Lung (tissue), 12 donors: ENCODE data around the gene ONECUT1. TPM values are rescaled to one million over a fixed set of nuclear protein-coding genes. Genes with fewer than 3 reads are reported as not detected.

Experiments used
- ATAC-seq: fragments of 200-7000 bp; cut with Tn5 transposase; one replicate; pipeline ENCODE4 v1.9.1; 2020; ENCODE audit warnings: moderate number of reproducible peaks; ENCODE audit not compliant: insufficient read depth, low FRiP score
- DNase-seq, 3 donors: peaks; one replicate each; pipeline ENCODE4 v3.0.0-alpha.2; 2013 to 2017
- H3K27ac ChIP-seq, 2 donors: one replicate each; pipeline ENCODE4 v1.5.1; 2013; ENCODE audit warnings: mild to moderate bottlenecking in 2 of 2, moderate library complexity in 2 of 2, control low read depth in 1 of 2, inconsistent platforms in 1 of 2, low read depth in 1 of 2, low read length in 1 of 2
- H3K27me3 ChIP-seq, 3 donors: one replicate each; pipeline ENCODE4 v1.5.1; 2013; ENCODE audit warnings: low read length in 2 of 3; ENCODE audit not compliant: control insufficient read depth in 3 of 3, insufficient read depth in 3 of 3
- H3K36me3 ChIP-seq, 4 donors: one replicate each; pipeline ENCODE4 v1.5.1; 2013; ENCODE audit warnings: low read length in 4 of 4, mild to moderate bottlenecking in 1 of 4, moderate library complexity in 1 of 4; ENCODE audit not compliant: control insufficient read depth in 4 of 4, insufficient read depth in 4 of 4
- H3K4me1 ChIP-seq, 5 donors: one replicate each; pipeline ENCODE4 v1.5.1; 2013; ENCODE audit warnings: low read length in 5 of 5, mild to moderate bottlenecking in 2 of 5, moderate library complexity in 1 of 5; ENCODE audit not compliant: control insufficient read depth in 5 of 5, insufficient read depth in 5 of 5
- H3K4me3 ChIP-seq: one replicate; pipeline ENCODE4 v1.5.1; 2013; ENCODE audit warnings: mild to moderate bottlenecking, control low read depth, moderate library complexity
- H3K9ac ChIP-seq, 2 donors: one replicate each; pipeline ENCODE4 v1.5.1; 2013; ENCODE audit warnings: low read length in 2 of 2, control low read depth in 1 of 2; ENCODE audit not compliant: insufficient read depth in 1 of 2
- H3K9me3 ChIP-seq, 4 donors: one replicate each; pipeline ENCODE4 v1.5.1; 2013; ENCODE audit warnings: low read length in 3 of 4, mild to moderate bottlenecking in 1 of 4, moderate library complexity in 1 of 4; ENCODE audit not compliant: control insufficient read depth in 4 of 4, insufficient read depth in 3 of 4
- CTCF ChIP-seq: IDR thresholded peaks from 2 replicates; pipeline ENCODE4 v1.5.1; 2012; ENCODE audit warnings: mild to moderate bottlenecking; ENCODE audit errors: control extremely low read depth, extremely low read depth
- WGBS, 2 donors: extraction: QIAGEN DNeasy Blood & Tissue Kit; methylation state at CpG; one replicate each; pipeline ENCODE4 v1.1.7; 2013; 5-methylcytosine and 5-hydroxymethylcytosine counted together
- polyA plus RNA-seq, 2 donors: library from polyadenylated mRNA; stranded (reverse); fragments of 200-250 nt; gene quantifications; one replicate each; pipeline ENCODE4 v1.2.1, GENCODE V29; 2013
- total RNA-seq, 2 donors: library from RNA; depleted of rRNA in 1 of 2; stranded (reverse); fragments of >200 nt in 1 of 2; gene quantifications; one replicate each; pipeline ENCODE4 v1.2.1, GENCODE V29; 2014 to 2021
- donor health status: control.
- donor health status: control.
- donor health status: Bipolar disorder and iron deficiency.
- donor health status: healthy.
- donor health status: DM: yes; HTN: yes; CAD: no.

The ONECUT1 gene
- total and polyA plus RNA-seq, 4 donors: 0.18 TPM; not detected in 3

- H3K9me3 ChIP-seq: no peaks in the 10 kb centered on the region
- no peak overlapping the region for H3K4me3 ChIP-seq
- H3K27me3 ChIP-seq: no peaks in the 10 kb centered on the region
- DNase-seq (no peak), ATAC-seq (no peak)
- H3K9ac ChIP-seq: no peak overlapping the region
- TF ChIP-seq CTCF: no peak
- no peak overlapping the region for H3K27ac ChIP-seq
- no peaks in the 10 kb centered on the region for H3K36me3 ChIP-seq
- WGBS, 2 donors: 76 to 86% methylated on average over 2 of the region's 2 CpGs
- H3K4me1 ChIP-seq: peaks cover 0 to 8% (median 0%) of the 10 kb centered on the region in 5 donors
These were observed 58.2 kb downstream of the ONECUT1 start for GRCh38 chr15:52731732-52732470.

GRCh38 chr15:52731004-52731403 is 59.1 kb downstream of the ONECUT1 start:
- Histone ChIP-seq H3K9me3 (no peaks in the 10 kb centered on the region), H3K9ac (no peak overlapping the region), H3K27me3 (no peaks in the 10 kb centered on the region), H3K36me3 (no peaks in the 10 kb centered on the region), H3K27ac (no peak overlapping the region), H3K4me1 (peaks cover 0 to 8% (median 0%) of the 10 kb centered on the region in 5 donors), H3K4me3 (no peak overlapping the region)
- no peak for TF ChIP-seq CTCF
- DNase-seq: no peak
- WGBS, 2 donors: 84 to 96% methylated on average over 3 of the region's 3 CpGs
- no peak for ATAC-seq

- H3K9ac ChIP-seq: no peak overlapping the region
- no peak for DNase-seq
- no peaks in the 10 kb centered on the region for H3K9me3 ChIP-seq
- no peaks in the 10 kb centered on the region for H3K36me3 ChIP-seq
- no peak overlapping the region for H3K4me3 ChIP-seq
- WGBS, 2 donors: 88 to 90% methylated on average over 7 of the region's 7 CpGs
- peaks cover 0 to 8% (median 0%) of the 10 kb centered on the region in 5 donors for H3K4me1 ChIP-seq
- no peak for ATAC-seq
- H3K27me3 ChIP-seq: no peaks in the 10 kb centered on the region
- no peak for TF ChIP-seq CTCF
- no peak overlapping the region for H3K27ac ChIP-seq
These were observed 59.5 kb downstream of the ONECUT1 start for GRCh38 chr15:52730594-52730993.
